DMS153 (cell line): ENCODE data around the gene NOS3.

Source experiments
- DNase-seq: peaks from one replicate; lab custom pipeline; 2025; lab: John Stamatoyannopoulos, UW

NOS3 gene

GRCh38 chr7:151059367-151060112, 68.7 kb downstream of the NOS3 start, which contains the start of gene SLC4A2:
Gene SLC4A2, plus strand, starts transcription at chr7:151059589. Its CDS starts 2,399 bp downstream, at chr7:151061988.
- peak; percentile 8 for DNase-seq

DNA sequence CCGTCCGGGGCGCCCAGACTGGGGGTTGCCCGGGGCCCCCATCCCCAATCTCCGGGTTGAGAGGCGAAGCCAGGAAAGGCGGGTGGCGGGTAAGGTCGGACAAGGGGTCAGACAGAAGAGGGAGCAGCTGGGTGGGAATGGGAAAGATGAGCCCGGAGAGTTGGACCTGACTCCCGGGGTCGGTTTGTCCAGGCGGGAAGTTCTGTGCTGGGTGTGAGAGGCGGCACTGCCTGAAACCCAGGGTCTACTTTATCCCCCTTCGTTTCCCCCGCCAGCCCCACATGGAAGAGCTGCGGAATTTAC, 69.2 kb downstream of the NOS3 start:
- DNase-seq, result no peak

DNA sequence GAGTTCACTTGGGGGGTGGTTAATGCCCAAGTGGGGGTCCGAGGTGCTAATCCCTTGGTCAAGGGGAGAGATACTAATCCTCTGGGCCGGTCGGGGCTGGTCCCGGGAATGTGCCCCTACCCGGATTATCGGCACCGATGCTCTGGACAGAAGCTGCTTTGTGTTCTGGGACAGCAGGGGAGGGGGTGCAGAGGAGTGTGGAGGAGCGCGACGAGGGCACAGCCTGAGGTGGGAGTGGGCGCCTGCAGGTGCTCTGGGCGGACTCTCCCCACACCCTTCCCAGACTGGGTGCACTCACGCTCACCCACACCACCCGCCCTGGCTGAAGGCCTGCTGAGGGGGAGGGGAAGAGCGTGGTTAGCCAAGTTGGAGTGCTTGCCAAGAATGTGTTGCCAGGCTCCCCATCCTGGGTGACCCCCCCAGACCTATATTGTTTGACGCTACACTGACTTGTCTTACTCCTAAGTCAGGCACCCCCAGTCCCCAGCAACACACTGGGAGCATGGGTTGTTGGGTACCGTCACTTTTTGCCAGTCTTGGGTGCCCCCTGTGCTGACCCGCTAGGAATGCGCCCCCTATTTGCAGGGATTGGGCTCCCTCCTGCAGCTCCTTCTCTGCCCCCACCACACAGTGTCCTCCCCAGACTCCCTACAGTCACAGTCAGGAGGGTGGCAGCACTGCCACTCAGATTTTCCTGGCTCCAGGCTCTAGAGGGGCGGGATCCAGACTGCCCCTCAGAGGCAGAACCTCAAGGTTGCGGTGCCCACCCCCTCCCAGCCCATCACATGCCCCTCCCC, 69.8 kb downstream of the NOS3 start:
- no peak for DNase-seq

- DNase-seq, result no peak
Observed at GRCh38 chr7:151061213-151062110, 70.6 kb downstream of the NOS3 start.

DNA sequence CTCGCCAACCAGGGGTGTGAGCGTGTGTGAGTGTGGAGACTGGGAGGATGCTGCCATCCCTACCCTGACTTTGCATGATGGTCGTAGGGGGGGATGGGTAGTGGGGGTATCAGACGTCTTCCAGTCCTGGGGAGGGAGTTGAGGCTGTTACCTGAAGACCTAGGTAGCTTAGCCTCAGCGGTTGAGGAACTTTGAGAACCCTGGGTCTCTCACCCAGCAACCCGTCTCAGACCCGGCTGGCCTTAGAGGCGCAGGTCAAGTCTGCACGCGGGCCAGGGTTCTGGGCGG, 71.2 kb downstream of the NOS3 start:
- no peak for DNase-seq

DNA sequence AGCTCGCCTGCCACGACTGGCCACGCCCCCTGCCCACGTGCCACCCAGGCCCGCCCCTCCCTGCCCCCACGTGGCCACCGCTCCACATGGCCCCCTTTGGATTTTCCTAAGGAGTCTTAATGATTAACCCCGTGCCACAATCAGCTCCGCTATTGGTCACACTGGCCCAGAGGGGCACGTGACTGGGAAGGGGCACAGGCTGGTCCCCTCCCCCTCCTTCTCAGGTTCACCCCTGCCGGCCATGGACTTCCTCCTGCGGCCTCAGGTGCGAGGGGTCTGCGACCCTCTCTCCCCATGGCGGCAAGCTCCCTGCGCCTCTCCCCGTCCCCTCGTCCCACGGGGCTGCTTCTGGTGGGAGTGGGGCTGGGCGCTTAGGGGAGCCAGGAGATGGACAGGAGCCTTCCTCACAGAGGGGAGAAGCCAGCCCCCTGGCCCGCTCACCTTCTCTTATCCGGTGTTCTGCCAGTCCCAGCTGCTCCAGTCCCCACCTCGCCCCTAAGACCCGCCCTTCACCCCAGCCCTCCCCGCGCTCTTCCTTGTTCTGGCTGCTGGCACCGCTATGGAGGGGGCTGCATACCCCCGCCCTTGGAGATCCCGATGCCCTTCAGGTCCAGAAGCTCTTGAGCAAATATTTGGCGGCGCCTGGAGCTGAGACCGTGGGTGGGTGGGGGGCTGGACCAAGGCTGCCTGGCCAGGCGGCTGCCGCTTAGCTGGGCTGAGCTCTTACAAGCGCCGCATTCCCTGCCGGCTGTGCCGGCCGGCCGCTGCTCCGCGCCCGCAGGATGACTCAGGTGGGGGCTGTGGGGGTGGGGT, 71.8 kb downstream of the NOS3 start:
- peak; percentile 1 for DNase-seq

- DNase-seq, result no peak
Observed at GRCh38 chr7:151063212-151063561, 72.4 kb downstream of the NOS3 start.
